ENCODE data around the gene CDCA3. TPM values are rescaled to one million over a fixed set of nuclear protein-coding genes. Genes with fewer than 3 reads are reported as not detected.
A peak's percentile ranks its signal among the peaks of the same experiment; 100 is the strongest.

The CDCA3 gene
- total and polyA plus RNA-seq, 2 of the 13 experiments (the other 11 are each of a cell fraction or from before 2014, with no cell fraction given): 32.7 to 56.5 TPM

- TF ChIP-seq ZNF547 (CRISPR knock-in tag; IDR thresholded peaks at IDR 0.05) (peak; percentile 81), ZUFSP (CRISPR knock-in tag; IDR thresholded peaks at IDR 0.05; ENCODE audit: borderline replicate concordance) (no peak), ZNF83 (CRISPR knock-in tag; IDR thresholded peaks at IDR 0.05; ENCODE audit: borderline replicate concordance) (no peak), ZNF619 (CRISPR knock-in tag; IDR thresholded peaks at IDR 0.05) (peak; percentile 93; the same call in 1 of the 2 replicates), IKZF4 (CRISPR knock-in tag; IDR thresholded peaks at IDR 0.05; ENCODE audit: borderline replicate concordance, low read depth, not compliant biosample characterization) (no peak), USF2 (IDR thresholded peaks at IDR 0.05; ENCODE audit: low read depth, low read length) (peak; percentile 90), USF2 (CRISPR knock-in tag; IDR thresholded peaks at IDR 0.05; ENCODE audit: borderline replicate concordance) (peak; percentile 79; the same call in 1 of the 2 replicates), ZIK1 (CRISPR knock-in tag; IDR thresholded peaks at IDR 0.05; ENCODE audit: borderline replicate concordance, low read depth) (peak; percentile 73; the same call in 1 of the 2 replicates), ARNT2 (CRISPR knock-in tag; IDR thresholded peaks at IDR 0.05; ENCODE audit: low read depth) (peak; percentile 93), ZNF576 (CRISPR knock-in tag; IDR thresholded peaks at IDR 0.05) (no peak), ZNF3 (CRISPR knock-in tag; IDR thresholded peaks at IDR 0.05) (no peak), KLF12 (CRISPR knock-in tag; IDR thresholded peaks at IDR 0.05; ENCODE audit: borderline replicate concordance) (peak; percentile 88; the same call in 1 of the 2 replicates), ZNF143 (CRISPR knock-in tag; IDR thresholded peaks at IDR 0.05) (peak; percentile 40), NFYB (CRISPR knock-in tag; IDR thresholded peaks at IDR 0.05) (no peak), ZFP36 (IDR thresholded peaks at IDR 0.05; ENCODE audit: borderline replicate concordance, low read depth, low read length, partially characterized antibody) (no peak), ERF (CRISPR knock-in tag; IDR thresholded peaks at IDR 0.05) (peak; percentile 82), MLXIP (CRISPR knock-in tag; IDR thresholded peaks at IDR 0.05; ENCODE audit: borderline replicate concordance) (no peak), ZNF503 (CRISPR knock-in tag; IDR thresholded peaks at IDR 0.05) (peak; percentile 81; the same call in 1 of the 2 replicates)
Measured at GRCh38 chr12:6890789-6891645, 39.9 kb upstream of the CDCA3 start (continued).

Measured in HepG2 (cell line).